Urothelium cell line (cell line): Measurements from ENCODE around the gene SPACDR.

Experiments used
- DNase-seq: peaks from one replicate; pipeline ENCODE4 v3.0.0; 2011; ENCODE audit warnings: low spot score, mixed read lengths
- FAIRE-seq: peaks from 2 replicates; lab custom pipeline; 2011; peaks lifted over from hg19 to GRCh38; lab: Jason Lieb, UNC

Gene SPACDR

GRCh38 chr7:100486111-100486636 lies 22.1 kb upstream of the SPACDR start:
- DNase-seq (no peak), FAIRE-seq (no peak)

GRCh38 chr7:100485471-100485876 lies 21.4 kb upstream of the SPACDR start:
- FAIRE-seq (no peak), DNase-seq (no peak)

DNA sequence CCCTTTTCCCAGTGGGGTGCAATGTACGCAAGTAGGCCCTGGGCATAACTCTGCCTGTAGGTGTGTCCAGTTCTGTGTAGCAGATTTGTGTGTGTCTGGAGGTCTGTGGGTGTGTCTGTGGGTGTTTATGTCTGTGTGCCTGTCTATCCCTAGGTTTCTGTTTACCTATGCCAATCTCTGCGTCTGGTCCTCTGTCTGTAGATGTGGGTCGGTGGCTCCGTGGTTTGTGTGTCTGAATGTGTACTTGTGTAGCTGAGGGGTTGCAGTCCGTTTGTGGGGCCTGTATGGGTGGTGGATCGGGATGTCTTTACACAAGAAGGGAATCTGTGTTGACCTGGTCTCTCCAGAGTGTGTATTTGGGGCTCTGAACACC lies 20.6 kb upstream of the SPACDR start:
- FAIRE-seq (no peak), DNase-seq (no peak)

DNA sequence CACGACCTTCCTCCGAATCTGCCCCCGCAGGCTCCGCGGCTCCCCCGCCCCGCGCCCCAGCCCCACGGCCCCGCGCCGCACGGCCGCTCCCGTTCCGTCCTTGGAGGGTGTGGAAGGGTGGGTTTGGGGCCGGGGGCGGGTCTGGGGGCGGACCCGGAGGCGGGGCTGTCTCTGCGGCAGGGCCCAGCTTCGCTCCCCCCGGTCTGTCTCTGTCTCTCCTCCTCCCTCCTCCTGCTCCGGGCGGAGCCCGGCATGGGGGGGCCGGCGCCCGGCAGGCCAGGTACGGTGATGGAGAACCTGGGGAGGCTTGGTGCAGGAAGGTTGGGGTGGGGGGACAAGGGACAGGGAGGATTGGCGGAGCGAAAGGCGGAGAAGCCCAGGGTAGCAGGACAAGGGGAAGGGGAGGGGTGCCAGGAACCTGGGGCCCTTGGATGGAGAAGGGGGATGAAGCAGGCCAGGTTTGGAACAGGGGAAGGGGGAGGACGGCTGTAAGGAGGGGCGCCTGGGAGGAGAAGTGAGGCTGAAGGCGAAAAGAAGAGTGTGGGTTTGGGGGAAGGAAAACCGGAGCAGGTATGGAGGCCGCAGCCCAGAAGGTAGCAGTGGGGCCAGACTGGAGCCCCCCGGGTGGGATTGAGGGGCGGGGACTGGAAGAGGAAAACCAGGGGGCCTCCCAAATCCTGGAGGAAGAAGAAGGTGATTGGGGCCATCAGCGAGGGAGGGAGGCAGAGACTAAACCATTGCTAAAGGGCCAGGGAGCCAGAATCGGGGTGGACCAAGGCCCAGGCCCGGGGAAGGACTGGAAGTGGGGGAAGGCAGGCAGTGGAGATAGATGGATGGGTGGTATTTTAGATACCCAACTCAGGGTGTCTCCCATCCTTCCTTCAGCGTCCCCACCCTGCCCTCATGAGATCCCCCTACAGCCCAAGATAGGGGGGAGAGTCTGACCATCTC lies 19.9 kb upstream of the SPACDR start, which contains the start of gene NYAP1:
TSS of gene NYAP1 (plus strand) at position 206 of the 951 bp plus-strand sequence. CDS start 1,385 bp downstream, outside the sequence.
- no peak for FAIRE-seq
- peak; percentile 95 for DNase-seq

GRCh38 chr7:100483090-100483721 lies 19.1 kb upstream of the SPACDR start:
- FAIRE-seq, result no peak
- peak; percentile 95 for DNase-seq

- no peak for DNase-seq
- no peak for FAIRE-seq
These were observed 18.6 kb upstream of the SPACDR start for GRCh38 chr7:100482728-100483089.

DNA sequence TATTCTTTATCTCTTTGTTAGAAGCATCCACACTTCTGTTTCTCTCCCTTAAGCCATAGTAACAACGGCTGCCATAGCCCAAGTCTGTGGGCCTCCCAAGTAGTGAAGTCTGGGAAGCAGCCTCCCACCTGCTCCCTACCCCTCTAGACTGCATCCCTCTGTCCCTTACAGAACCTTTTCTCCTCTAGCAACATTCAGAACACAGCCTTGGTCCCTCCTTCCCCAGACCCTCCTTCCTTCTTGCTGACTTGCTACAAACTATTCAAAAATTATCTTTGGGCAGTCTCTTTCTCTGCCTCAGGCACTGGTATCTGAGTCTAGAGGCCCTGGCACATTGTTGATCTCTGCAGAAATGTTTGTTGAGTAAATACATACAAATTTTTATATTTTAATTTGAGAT lies 17.4 kb upstream of the SPACDR start:
- no peak for DNase-seq
- no peak for FAIRE-seq

DNA sequence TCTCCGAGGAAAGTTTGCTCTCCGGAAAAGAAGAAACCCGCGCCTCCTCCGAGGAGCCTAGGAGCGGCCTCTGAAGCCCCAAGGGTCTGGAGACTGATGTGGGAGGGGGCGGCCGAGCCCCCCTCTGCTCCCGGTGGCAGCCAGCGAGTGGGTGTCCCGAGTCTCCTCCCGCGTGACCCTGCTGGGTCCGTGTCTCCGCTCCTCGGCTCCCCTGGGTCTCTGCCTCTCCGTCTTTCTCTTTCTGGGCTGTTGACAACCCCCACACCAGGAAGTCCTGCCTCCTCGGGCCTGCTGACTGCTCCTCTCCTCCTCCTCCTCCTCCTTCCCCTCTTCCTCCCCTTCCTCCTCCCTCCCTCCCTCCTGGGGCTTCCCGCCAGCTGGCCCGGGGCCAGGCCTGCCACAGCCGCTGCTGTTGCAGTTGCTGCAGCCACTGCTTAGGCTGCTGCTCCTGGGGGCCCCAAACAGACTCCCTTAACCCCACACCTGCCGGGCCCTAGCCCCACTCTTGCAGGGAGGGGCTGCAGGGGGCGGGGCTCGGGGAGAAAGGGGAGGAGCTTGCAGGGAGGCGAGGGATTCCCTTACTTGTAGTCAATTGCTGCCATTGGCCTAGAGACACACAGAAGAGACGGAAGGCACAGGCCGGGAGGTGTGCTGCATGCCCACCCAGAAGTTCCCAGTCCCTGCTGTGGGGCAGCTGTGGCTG lies 15.0 kb upstream of the SPACDR start, which contains the start of gene TSC22D4:
TSS of gene TSC22D4 (minus strand) at position 257 of the 703 bp plus-strand sequence. CDS start 1,176 bp downstream, outside the sequence.
- peak; percentile 96 for DNase-seq
- FAIRE-seq, result peak; percentile 95

DNA sequence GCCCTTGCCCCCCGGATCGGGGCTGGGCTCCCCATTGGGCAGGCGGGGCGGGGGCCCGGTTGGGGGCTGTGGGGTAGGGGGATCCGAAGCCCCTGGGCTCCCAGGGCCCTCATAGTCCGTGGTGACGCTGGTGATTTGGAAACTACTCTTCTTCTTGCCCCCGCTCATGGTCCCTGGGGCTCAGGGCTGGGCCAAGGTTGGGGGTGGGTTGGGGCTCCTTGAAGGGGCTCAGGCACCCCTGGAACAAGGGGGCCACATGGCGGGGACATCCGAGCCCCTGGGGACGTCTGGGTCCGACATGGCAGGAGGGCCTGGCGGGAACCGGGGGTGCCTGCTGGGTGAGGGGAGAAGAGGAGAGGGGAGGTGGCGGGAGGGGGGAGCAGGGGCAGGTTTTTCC lies 13.8 kb upstream of the SPACDR start:
- FAIRE-seq (no peak), DNase-seq (no peak)

GRCh38 chr7:100476903-100477870 lies 13.1 kb upstream of the SPACDR start:
- DNase-seq (peak; percentile 60), FAIRE-seq (no peak)

DNA sequence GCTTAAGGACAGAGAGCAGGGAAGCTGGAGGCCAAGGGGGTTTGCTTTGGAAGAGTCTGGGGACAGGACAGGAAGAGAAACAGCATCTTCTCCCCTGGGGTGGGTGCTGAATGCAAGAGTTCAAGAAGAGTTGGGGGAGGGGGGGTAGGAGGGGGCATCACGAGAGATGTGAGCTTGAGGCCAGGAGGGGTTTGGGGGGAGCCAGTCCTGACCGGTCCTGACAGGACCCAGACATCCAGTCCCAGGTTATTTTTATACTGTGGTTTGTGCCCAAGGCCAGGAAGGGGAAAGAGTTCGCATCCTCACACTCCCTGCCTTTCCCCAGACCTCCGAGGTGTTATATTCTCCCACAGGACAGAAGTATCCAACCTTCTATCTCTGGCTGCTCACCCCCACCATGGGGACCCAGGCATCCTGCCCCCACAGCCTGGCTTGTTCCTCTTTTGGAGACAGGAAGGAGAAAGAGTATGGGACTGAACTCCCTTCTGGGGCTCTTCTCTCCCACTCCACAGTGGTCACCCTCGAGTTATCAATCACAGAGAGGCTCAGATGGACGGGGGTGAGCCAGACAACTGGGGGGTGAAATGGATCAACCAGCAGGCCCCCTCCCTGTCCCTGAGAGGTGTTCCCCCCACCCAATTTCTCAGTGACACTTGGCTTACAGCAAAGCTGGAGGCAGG lies 12.2 kb upstream of the SPACDR start:
- DNase-seq, result no peak
- FAIRE-seq, result no peak

- FAIRE-seq, result no peak
- DNase-seq, result no peak
These were observed 11.5 kb upstream of the SPACDR start for GRCh38 chr7:100475549-100475948.

DNA sequence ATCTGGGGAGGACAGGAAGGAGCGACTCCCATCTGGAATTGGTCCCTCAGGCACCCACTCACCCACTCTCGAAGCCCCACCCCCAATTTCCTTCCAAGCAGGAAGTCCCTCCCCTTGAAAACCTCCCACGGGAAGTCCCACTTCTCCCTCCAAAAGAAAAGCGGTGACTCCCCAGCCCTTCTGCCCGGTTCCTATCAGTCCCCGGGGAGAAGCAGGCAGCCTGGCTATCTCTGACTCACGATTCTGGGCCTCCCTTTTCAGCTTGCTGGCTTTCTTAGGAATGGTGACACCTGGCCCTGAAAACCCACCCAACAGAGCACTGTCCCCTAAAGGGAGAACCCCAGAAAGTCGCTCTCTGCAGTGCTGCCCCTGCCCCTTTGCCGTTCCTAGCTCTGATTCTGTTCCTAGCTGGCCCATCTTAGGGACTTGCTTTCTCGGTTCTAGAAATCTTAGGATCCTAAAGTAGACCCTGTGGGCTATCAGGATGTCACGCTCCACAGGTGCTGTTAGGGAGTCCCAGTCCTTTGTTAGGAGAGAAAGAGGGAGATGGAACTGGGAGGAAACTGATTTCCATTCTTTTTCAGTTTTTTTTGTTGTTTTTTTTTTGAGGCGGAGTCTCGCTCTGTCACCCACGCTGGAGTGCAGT lies 8.9 kb upstream of the SPACDR start:
- no peak for FAIRE-seq

DNA sequence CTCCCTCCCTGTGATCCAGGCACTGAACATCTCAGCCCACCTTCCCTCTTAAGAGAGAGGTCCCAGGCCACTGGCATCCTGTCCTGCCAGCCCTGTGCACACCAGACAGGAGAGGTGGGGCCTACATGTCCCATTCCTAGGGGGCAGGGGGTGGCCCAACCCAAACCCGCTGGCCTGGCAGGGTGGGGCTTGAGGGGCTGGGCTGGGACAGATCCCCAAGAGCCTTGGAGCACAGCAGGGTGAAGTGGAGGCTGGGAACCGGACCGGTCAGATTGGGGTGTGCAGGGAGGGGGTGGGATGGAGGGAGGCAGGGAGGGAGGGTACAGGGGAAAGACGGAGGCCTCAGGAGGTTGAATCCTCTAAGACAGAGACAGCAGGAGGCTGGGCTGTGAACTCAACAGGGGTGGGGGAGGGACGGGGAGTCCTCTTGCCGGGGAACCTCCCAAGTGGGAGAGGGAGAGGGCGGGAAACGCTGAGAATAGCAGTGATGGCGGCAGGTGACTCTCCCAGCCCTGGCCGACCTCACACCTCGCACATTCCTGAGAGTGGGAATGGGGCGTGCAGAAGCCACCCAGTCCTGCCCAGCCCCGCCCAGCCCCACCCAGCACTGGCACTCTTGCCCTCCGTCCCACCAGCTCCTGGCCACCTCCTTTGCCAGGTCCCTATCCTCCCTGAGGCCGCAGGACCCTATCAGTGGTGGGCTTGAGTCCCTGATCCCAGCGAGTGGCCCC lies 8.2 kb upstream of the SPACDR start:
- DNase-seq (no peak), FAIRE-seq (no peak)

More for the DNA sequence above, 8.9 kb upstream of the SPACDR start:
- peak; percentile 68 for DNase-seq

DNA sequence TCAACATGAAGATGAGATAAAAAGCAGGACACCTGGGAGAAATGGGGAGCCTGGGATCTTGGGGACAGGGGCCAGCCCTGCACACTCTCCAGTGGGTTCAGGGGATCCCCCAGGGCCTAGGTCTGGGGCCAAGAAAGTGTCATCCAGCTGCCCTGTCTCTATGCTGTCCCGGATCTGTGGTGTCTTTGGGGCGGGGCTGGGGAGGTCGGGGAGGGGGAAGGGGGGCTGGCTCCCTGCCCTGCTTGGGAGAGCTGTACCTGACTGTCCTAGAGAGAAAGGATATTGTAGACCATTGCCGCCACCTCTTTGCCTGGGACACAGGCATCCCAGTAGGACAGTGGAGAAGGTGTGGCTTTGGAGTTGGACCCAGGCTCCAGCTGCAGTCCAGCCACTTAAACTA lies 7.0 kb upstream of the SPACDR start:
- FAIRE-seq (no peak), DNase-seq (no peak)

GRCh38 chr7:100469227-100470044 lies 5.4 kb upstream of the SPACDR start:
- DNase-seq (peak; percentile 92), FAIRE-seq (peak; percentile 27)

GRCh38 chr7:100467638-100468373 lies 3.7 kb upstream of the SPACDR start:
- FAIRE-seq, result no peak
- no peak for DNase-seq
